GM10248 (cell line): Measurements from ENCODE around the gene PDZRN4.

Source experiments
- CTCF ChIA-PET: fragments of 300-600 bp; sonication (Branson Sonifier 250); formaldehyde crosslinking; extraction: SDS; loops from one replicate; lab custom pipeline; 2021; ENCODE audit warnings: antibody characterized with exemption; lab: Yijun Ruan, JAX
- POLR2A ChIA-PET: fragments of 350-650 bp; sonication (Branson Sonifier 250); formaldehyde crosslinking; extraction: SDS; loops from one replicate; lab custom pipeline; 2020; ENCODE audit warnings: antibody characterized with exemption; lab: Yijun Ruan, JAX
- DNase-seq: peaks from one replicate; pipeline ENCODE4 v3.0.0; 2012; ENCODE audit errors: extremely low spot score
- TF ChIP-seq, protein P1 (sequence below): IDR thresholded peaks from 2 replicates; pipeline ENCODE4 v1.5.1; 2012; ENCODE audit warnings: mild to moderate bottlenecking, low read depth; ENCODE audit errors: extremely low read depth, missing control alignments, control extremely low read depth

Gene PDZRN4

DNA sequence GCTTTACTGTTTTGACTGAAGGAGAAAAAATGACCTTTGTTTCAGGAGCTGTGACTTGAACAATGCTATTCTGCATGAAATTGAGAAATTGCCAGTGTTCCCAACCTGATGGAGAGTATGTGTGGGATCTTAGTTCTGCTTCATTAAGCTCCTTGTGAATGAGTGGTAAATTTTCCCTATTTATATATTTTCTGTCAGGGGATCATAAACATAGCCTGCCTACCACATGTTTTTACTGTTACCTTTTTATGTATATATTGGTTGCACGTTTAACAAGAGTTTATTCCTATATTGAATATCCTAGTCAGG, 271.7 kb downstream of the PDZRN4 start:
- no peak for DNase-seq
- POLR2A ChIA-PET, result no interaction called here
- TF ChIP-seq, protein P1, sequence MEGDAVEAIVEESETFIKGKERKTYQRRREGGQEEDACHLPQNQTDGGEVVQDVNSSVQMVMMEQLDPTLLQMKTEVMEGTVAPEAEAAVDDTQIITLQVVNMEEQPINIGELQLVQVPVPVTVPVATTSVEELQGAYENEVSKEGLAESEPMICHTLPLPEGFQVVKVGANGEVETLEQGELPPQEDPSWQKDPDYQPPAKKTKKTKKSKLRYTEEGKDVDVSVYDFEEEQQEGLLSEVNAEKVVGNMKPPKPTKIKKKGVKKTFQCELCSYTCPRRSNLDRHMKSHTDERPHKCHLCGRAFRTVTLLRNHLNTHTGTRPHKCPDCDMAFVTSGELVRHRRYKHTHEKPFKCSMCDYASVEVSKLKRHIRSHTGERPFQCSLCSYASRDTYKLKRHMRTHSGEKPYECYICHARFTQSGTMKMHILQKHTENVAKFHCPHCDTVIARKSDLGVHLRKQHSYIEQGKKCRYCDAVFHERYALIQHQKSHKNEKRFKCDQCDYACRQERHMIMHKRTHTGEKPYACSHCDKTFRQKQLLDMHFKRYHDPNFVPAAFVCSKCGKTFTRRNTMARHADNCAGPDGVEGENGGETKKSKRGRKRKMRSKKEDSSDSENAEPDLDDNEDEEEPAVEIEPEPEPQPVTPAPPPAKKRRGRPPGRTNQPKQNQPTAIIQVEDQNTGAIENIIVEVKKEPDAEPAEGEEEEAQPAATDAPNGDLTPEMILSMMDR, result no peak
- CTCF ChIA-PET, result interaction anchor here (0.8 to 1.8 kb wide), 2 partner anchors 15 to 23 kb away, joined by 4 read pairs; no protein-coding TSS in a partner anchor

DNA sequence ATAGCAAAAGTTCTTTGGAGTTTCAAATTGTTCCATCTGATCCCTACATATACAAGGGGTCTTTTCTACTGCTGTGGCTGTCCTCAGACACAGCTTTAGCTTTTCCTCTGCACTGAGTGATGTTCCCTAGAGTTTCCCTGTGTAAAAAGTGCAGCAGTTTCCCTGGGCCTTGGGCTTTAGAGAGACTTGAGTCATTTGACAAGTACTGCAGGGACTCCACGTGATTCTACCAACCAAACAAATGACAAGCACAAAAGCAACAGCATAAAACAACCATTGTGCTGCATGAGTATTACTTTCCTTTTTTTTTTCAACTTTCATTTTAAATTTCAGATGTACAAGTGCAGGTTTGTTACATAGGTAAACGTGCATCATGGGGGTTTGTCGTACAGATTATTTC, 272.8 kb downstream of the PDZRN4 start:
- DNase-seq, result no peak
- CTCF ChIA-PET, result no interaction called here
- POLR2A ChIA-PET, result no interaction called here
- TF ChIP-seq, protein P1, result no peak

DNA sequence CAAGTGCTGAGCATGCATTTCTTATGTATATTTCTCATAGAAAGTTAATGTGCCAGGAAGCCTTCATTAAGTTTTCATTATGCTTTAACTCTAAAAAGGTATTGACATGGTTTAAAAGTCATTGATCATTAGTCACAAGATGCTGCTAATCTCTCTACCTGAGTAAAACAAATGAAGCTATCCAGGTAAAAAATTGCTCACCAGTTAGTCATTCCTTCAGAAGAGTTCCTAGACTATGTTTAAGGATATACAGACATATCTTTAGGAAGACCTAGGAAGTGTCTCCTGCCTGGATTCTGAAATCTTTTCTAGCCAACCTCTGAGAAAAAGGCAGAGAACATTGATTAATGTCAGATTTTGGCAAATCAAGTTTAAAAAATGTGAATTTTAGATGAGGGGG, 274.2 kb downstream of the PDZRN4 start:
- POLR2A ChIA-PET, result no interaction called here
- TF ChIP-seq, protein P1, result no peak
- CTCF ChIA-PET, result no interaction called here
- no peak for DNase-seq

DNA sequence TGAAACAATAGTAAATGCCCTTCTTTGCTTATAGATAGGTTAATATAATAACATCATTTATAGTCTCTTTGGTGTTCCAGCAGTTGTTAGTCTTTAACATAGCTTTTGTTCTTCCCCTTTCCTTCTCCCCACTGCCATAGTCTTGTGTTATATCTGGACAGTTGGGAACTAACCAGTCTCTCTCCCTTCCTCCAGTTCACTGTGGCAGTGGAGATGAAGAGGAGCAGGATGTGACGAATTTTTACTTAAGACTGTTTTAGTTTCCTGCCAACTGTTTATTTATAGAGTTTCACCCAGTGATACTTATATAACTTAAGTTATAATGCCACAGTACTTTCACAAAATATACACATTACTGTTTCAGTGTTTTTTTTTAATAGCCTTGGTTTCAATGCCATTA, 277.4 kb downstream of the PDZRN4 start:
- TF ChIP-seq, protein P1, result no peak
- ChIA-PET POLR2A (no interaction called here), CTCF (no interaction called here)
- no peak for DNase-seq

DNA sequence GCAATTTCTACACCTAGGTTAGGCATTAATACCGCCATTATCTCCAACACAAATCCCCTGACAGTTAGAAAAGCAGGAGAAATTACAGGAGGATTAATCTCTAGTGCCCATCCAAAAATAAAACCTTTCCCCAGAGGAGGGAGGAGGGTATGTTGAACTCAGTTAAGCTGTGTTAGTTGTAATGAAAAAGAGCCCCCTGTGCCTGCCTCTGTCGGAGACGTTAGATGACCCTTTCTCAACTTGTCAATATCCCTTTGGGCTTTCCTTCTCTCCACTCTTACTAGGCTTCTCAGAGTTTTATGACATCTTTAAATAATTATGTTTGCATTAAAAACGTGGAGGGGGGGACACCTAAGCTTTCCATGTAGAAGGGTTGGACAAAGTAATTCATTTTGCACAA, 278.2 kb downstream of the PDZRN4 start:
- POLR2A ChIA-PET, result no interaction called here
- DNase-seq, result no peak
- TF ChIP-seq, protein P1, result no peak
- CTCF ChIA-PET, result interaction anchor here (1.0 kb wide), 2 partner anchors 10 to 15 kb away, joined by 3 read pairs; no protein-coding TSS in a partner anchor

DNA sequence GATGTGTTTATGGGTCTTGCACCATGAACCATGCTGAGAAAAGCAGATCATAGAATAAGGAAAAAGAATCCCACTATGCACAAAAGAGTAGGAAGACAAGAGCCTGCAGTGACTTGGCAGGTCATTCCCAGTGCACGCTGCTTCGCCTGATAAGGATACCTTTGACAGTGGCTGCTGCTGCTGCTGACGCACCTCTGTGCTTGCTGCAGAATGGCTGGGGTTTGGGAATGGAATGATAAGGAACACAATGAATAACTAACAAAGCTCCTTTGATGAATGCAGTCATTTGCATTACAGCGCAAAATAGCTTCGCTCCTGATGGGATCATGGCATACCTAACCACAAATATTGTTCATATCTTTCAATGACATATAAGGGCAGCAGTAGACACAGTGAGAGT, 278.7 kb downstream of the PDZRN4 start:
- ChIA-PET POLR2A (no interaction called here), CTCF (interaction anchor here (1.0 kb wide), 2 partner anchors 10 to 14 kb away, joined by 3 read pairs; no protein-coding TSS in a partner anchor)
- no peak for DNase-seq
- TF ChIP-seq, protein P1, result no peak
